ENCODE data around the gene IZUMO1.
"Not testable (repeated sequence)": the region's sequence is repeated elsewhere in the genome, so short reads cannot be mapped to it uniquely, and the experiment has no call there.

IZUMO1 gene

DNA sequence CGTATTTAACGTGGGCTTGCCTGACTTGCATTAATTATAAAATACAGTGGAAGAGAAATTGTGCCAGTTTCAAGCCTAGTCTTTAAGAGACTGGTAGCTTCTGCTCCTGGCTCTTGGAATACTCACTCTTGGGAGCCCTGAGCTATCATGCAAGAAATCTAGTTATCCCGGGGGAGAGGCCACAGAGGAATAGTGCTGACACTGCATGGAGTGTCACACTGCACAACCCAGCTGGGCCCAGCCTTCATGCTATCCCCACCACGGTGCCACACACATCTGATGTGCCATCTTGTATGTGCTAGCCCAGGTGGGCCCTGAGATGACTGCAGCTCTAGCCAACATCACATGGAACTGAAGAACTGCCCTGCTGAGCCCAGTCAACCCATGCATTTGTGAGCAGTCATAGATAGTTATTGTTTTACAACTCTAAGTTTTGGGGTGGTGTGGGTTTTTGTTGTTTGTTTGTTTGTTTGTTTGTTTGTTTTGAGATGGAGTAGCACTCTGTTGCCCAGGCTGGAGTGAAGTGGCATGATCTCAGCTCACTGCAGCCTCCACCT is 35.5 kb downstream of the IZUMO1 start:
- DNase-seq = no peak

GRCh38 chr19:48708471-48708870 is 38.2 kb downstream of the IZUMO1 start:
- DNase-seq = no peak

GRCh38 chr19:48705431-48705830 is 41.3 kb downstream of the IZUMO1 start:
- no peak for DNase-seq

GRCh38 chr19:48703316-48703715 is 43.4 kb downstream of the IZUMO1 start:
- no peak for DNase-seq

DNA sequence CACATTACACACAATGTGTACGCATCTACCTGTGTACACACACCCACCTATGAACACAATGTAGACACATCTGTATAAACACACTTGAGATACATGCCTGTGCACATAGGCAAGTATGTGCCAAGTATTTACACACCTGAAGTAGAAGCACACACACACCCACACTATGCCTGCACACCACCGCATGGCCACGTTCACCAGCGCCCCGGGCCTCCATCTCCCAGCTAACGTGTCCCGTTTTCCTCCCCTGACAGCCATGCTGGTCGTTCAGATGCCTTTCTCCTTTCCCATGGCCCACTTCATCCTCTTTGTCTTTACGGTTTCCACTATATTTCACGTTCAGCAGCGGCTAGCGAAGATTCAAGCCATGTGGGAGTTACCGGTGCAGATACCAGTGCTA is 44.0 kb downstream of the IZUMO1 start:
- no peak for DNase-seq

DNA sequence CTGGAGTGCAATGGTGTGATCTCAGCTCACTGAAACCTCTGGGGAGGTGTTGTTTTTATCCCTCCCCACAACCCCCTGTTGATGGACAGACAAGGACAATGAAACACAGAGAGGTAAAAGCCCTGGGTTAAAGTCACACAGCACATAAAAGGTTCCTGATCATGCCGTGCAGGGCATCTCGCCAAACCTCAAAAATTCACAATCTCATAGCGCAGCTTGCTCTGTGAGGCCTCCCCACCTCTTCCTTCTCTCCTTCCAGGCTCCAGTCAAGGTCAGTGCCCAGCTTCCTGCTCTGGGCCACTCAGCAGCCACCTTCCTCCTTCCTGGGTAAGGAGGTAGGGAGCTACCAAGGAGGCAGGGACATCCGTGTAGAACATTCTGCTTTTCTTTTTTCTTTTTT is 48.7 kb downstream of the IZUMO1 start:
- DNase-seq = no peak

- no peak for DNase-seq
Measured at GRCh38 chr19:48696353-48697010, 50.2 kb downstream of the IZUMO1 start.

DNA sequence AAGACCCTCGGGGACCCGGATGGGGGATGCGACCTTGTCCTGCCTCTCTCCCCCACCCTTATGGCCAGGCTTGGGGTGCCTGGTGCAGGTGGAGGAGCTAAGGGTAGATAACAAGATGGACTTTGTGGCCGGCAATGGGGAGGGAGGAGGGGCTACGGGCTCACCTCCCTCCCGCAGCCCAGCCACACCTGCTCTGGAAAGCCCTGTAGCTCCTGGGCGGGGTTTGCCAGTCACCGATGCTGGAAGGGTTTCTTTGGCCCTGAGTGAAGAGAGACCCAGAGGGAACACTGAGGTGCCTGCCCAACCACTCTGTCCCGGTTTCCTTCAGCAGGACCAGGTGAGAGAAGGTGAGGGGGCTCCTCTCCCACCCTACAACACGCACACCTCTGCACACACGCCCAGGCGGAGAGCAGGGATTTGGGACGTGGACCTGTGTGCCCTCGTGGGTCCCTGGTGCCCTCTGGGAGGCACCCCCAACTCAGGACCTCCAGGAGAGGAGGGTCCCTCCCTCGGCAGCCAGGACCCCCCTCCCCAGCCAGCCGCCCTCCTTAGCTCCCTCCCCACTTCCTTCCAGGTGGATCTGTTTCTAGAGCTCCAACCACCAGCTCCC is 50.9 kb downstream of the IZUMO1 start, which contains the start of gene FUT2:
TSS of gene FUT2 (plus strand) at position 229 of the 610 bp plus-strand sequence. CDS start 6,986 bp downstream, outside the sequence.
- no peak for DNase-seq

DNA sequence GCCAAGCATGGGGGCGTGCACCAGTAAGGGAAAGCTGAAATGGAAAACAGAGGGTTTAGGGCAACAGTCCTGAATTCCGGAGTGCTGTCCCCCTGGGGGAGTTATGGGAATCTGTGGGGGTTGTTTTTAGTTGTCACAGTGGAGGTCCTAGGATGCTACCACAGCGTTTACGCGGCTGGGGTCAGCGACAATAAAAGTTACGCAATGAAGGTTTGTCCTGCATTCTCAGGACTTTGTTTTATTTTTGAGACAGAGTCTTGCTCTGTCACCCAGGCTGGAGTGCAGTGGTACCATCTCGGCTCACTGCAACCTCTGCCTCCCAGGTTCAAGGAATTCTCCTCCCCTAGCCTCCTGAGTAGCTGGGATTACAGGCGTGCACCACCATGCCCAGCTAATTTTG is 53.1 kb downstream of the IZUMO1 start:
- not testable (repeated sequence) for DNase-seq

All from hippocampal formation (tissue), 2 donors.